ENCODE measurements around the gene LORICRIN.

Gene LORICRIN

DNA sequence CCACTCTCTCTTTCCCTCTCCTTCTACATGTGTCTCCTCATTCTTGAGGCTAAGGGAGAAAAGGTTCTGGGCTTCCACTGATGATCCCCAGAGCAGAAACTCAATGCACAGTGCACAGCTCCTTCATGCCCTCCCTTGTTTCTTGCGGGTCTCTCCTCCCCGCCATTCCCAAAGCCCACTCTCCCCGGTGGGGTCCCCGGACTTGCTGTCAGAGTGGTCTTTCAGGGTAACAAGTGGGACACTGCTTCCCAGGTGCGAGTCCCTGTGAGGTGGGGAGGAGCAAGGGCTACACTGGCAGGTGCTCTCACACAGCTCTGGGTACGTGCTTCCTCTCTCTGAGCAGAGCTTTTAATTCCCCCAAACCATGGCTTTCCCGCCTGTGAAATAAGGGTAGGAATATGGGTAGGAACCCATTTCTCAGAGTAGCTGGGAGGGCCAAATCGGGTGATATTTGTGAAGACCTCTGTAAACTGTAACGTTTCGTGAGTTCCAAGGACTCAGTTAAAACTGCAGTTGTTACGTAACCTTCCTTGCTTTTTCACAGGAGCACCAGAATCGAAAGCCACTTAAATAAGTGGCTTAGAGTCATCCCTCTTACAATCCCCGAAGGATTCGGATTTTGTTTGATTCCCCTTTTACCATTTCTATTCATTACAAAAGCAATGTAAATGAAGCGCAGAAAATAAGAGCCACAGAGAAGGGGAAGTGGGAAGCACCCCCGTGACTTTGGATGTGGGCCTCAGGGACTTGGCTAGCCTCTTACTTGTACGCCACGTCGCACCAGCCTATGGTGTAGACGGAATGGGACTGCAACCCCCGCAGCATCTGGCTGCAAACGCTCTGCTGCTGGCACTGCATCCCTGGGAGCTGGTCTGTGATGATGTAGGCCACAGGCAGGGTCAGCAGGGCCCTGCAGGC lies 47.1 kb downstream of the LORICRIN start:
- peak; percentile 70 to 76 (median 74) for DNase-seq

DNA sequence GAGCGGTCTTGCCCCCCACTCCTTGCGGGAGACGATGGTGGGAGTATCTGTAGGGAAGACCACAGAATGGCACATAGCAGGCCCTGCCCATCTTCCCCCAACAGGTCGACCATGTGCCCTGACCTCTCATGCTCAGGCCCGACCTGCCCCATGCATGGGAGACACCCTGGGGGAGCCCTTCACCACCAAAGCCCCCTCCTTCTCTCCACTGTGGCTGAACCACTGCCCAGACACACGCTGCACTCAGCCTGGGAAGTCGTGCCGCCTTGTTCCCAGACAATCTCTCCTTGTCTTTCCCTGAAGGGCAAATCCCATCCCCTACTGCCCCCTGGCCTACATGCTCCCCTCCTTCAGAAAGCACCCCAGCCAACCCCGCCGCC lies 47.7 kb downstream of the LORICRIN start:
- DNase-seq: no peak

- no peak for DNase-seq
These were observed 49.1 kb downstream of the LORICRIN start for GRCh38 chr1:153308540-153308939.

DNA sequence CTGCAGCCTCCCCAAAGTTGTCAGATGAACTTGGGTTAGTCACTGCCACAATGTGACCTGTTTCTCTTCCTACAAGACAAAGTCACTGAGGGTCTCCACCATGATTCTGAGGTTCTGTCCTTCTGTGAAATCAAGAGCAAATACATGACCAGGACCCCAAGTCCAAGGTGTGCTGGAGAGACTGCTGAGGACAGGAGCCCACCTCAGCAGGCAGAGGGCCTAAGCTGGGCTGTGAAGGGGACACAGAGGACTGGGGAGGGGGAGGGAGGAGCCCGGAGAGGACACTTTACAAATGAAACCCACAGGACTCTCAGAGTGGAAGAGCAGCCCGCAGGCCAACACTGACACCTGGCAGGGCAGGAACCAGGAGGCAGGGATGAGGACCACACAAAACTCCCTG lies 50.0 kb downstream of the LORICRIN start:
- no peak for DNase-seq

DNA sequence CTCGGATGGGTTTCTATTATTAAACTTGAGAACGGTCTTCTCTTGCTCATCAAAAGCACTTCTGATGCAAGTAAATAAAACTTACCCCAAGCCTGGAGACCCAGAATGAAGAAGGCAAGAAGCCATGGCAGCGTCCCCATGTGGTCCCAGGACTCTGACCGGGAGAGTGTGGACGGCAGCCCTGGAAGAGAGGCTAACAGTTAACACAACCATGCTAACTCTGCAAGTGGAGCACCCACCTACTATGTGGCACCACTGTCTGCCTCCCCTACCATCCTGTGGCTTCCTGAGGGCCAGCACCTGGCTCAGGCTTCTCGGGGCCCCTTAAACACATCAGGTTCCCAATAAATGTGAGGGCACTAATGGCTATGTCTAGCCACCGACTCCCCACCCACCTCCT lies 51.0 kb downstream of the LORICRIN start:
- DNase-seq: peak in 1 of 4 experiments; percentile 48

Measured in suppressor macrophage (primary cell).